GM21390 (cell line): Measurements from ENCODE around the gene ANO1.

Source experiments
- ATAC-seq: cut with Tn5 transposase; IDR thresholded peaks from one replicate; pipeline ENCODE4 v1.9.1; 2021; ENCODE audit not compliant: unreplicated experiment

Gene ANO1

DNA sequence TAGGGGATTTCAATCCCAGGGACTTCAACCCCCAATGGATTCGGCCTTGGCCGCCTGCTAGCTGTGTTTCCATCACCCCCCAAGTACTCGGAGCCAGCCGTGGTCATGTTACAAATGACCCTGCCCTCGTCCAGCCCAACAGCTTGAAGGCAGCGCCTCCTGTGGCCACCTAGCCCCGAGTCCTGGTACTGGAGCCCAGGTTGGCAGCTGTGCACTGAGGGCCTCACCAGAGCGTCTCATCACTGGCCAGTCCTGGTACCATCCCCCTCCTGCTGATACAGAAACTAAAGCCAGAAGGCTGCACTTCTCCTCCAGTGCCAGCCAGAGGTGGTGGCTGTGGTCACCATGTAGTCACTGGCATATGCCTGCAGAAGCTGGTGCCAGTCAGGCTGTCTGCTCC lies 80.1 kb downstream of the ANO1 start:
- no peak for ATAC-seq

DNA sequence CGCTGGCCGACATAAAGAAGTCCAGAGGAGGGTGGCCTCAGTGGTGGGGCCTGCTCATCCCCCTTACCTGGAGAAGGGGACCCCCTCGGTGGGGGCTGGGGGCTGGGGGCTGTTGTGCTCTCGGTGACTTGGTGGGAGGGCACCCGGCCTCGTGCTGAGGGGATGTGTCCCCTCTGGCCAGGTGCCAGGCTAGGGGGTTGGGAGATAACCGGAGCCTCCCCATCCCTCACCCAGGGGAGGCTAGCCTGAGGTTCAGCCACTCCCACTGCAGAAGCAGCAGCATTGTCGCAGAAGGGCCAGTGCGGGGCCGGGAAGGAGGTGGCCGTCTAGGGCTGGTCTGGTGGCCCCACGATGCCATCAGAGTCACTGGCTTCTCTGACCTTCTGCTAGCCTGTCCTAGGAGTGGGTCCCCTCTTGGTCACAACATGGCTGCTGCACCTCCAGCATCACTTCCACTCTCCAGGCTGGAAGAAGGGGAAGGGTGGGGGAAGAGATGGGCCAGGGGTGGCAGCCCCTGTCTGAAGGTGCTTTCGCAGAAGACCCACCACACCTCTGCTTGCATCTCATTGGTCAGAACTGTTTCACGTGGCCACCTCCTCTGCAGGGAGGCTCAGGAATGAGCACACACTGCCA lies 80.8 kb downstream of the ANO1 start:
- ATAC-seq: no peak

- ATAC-seq: no peak
These were observed 81.8 kb downstream of the ANO1 start for GRCh38 chr11:70159627-70160570.

DNA sequence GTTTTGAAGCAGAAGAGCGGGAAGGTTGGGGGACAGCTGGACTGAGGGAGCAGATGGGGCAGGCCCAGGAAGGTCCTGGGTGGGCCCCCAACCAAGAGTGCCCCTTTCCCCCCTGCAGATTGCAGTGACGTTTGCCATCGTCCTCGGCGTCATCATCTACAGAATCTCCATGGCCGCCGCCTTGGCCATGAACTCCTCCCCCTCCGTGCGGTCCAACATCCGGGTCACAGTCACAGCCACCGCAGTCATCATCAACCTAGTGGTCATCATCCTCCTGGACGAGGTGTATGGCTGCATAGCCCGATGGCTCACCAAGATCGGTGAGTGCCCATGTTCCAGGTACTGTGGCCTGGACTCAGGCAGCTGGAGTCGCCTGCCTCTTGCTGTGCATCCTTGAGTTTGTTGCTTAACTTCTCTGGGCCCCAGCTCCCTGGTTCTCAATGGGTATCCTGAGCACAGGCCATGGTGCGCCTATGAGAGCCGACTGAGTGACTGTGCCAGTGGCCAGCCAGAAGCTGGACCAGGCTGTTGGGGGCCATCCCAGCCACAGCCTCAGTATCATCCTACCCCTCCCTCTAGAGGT lies 83.0 kb downstream of the ANO1 start:
- no peak for ATAC-seq

DNA sequence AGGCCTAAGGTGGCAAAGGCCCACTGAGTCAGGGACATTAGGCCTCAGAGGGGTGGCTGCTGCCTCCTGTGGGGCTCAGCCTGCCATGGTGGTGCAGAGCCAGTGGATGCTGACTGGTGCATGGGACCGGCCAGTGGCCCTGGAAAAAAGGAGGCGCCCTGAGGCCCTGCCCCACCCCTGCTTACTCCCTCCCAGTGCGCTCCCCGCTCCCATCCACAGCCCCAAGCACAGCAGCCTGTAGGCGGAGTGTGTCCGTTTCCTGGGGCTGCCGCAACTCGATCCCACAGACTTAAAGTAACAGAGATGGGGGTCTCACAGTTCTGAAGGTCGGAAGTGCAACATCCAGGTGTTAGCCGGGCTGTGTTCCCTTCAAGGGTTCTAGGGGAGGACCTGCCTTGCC lies 86.6 kb downstream of the ANO1 start:
- no peak for ATAC-seq

- ATAC-seq: no peak
These were observed 89.0 kb downstream of the ANO1 start for GRCh38 chr11:70167120-70167519.

DNA sequence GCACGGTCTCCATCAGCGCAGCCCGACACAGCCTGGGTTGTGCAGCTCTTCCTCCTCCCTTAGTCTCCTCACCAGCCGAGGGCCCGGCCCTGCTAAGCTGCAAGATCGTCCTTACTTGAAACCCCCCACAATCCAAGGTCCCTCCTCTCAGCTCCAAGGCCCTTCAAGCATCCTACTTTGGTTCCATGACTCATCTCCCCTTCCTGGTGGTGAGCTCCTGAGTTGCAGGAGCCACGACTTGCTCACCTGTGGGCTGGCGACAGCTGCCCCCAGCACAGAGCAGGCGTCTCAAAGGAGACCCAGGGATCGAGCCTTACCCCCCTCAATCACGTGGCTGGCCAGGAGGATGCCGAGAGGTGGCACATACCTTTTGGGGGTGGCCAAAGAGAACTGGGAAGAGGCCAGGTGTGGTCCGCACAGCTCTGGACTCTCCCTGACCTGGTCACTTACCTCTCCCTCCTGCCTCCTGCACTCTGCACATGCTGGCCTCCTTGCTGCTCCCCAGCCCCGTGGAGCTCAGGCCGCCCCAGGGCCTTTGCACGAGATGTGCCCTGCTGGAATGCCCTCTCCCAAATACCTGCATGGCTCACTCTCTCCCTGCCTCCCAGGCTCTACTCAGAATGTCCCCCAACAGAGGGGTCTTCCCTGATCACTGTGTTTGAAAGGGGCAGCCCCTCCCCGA lies 89.7 kb downstream of the ANO1 start:
- ATAC-seq: no peak

- no peak for ATAC-seq
These were observed 90.3 kb downstream of the ANO1 start for GRCh38 chr11:70168405-70168754.

GRCh38 chr11:70169127-70169526 lies 91.0 kb downstream of the ANO1 start:
- ATAC-seq: no peak

DNA sequence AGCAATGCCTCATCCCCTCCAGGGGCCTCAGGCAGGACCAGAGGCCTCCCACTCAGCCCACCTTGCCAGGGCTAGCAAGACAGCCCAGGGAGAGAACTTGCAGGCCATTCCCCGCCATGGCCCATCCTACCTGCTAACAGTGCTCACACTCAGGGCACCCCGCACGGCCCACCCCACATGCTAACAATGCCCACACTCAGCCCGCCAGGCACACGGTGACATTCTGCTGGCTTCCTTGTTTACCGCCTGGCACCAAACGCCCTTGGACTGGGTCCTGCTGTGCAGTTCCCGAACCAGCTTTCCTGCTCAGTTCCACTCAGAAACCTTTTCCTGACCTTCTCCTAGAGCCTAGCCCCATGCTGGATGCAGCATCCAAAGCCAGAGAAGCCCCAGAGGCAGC lies 91.5 kb downstream of the ANO1 start:
- ATAC-seq: no peak

- no peak for ATAC-seq
These were observed 92.6 kb downstream of the ANO1 start for GRCh38 chr11:70170596-70171210.

DNA sequence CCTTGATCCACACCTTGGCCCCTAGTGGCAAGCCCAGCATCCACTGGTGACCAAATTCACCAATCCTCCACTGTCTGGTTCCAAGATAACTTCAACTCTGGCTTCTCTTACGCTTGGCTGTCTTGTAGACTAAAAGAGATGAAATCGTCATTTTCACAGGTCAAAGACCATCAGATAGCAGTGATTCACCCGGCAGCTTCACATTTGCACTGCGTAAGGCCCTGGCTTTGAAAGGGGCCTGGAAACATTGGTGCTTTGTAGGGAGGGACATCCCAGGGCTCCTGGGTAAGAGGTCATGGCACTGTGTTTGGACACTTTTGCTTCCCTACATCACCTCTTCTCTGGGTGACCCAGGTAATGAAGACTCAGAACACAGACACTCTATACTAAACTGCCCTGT lies 94.9 kb downstream of the ANO1 start:
- no peak for ATAC-seq

GRCh38 chr11:70174547-70175235 lies 96.6 kb downstream of the ANO1 start:
- no peak for ATAC-seq

GRCh38 chr11:70175236-70175698 lies 97.2 kb downstream of the ANO1 start:
- ATAC-seq: no peak

- no peak for ATAC-seq
These were observed 99.0 kb downstream of the ANO1 start for GRCh38 chr11:70176940-70177689.

- no peak for ATAC-seq
These were observed 102.8 kb downstream of the ANO1 start for GRCh38 chr11:70180906-70181305.

- ATAC-seq: no peak
These were observed 104.1 kb downstream of the ANO1 start for GRCh38 chr11:70182266-70182665.

DNA sequence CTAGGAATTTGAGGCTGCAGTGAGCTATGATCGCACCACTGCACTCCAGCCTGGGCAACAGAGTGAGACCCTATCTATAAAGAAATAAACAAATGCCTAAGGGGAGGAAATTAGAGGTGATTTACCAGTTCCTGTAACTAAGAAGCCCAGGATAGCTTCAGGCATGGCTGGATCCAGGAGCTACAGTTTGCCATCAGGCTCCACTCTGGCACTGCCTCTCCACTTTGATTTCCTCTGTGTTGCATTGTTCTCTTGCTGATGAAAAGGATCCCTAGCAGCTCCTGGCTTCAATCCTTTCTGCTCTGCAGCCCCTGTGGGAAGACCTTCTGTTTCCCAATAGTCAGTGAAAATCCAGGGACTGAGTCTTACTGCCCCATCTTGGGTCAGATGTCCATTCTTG lies 104.9 kb downstream of the ANO1 start:
- ATAC-seq: no peak

GRCh38 chr11:70183483-70184176 lies 105.5 kb downstream of the ANO1 start:
- no peak for ATAC-seq
